Endothelial cell of umbilical vein (primary cell): ENCODE data around the gene PRKACG. TPM values are rescaled to one million over a fixed set of nuclear protein-coding genes. Genes with fewer than 3 reads are reported as not detected.

Source experiments
- BruUV-seq: library from RNA; stranded (reverse); fragments of 400-500 nt; replicated peaks from 2 replicates; lab custom pipeline; 2021; lab: Mats Ljungman, UMichigan
- CTCF ChIA-PET: fragments of 300-600, 350-600 bp; sonication (Branson Sonifier 250); formaldehyde crosslinking; loops from one replicate; lab custom pipeline; 2021; ENCODE audit warnings: antibody characterized with exemption, inconsistent platforms; lab: Charles Lee
- POLR2A ChIA-PET: fragments of 300-600, 350-600 bp; sonication (Branson Sonifier 250); formaldehyde crosslinking; loops from one replicate; lab custom pipeline; 2021; ENCODE audit warnings: antibody characterized with exemption, inconsistent platforms; lab: Charles Lee
- DNase-seq: peaks from one replicate; pipeline ENCODE4 v3.0.0-alpha.2; 2011; ENCODE audit warnings: low read depth, low spot score
- FAIRE-seq: peaks from 2 replicates; lab custom pipeline; 2011; peaks lifted over from hg19 to GRCh38; lab: Jason Lieb, UNC
- H2AFZ ChIP-seq: 2 replicates; pipeline ENCODE4 v1.6.0; 2012; ENCODE audit warnings: low read depth, low read length, control low read depth, inconsistent platforms
- H3K27ac ChIP-seq: 2 replicates; pipeline ENCODE4 v1.5.1; 2011; ENCODE audit warnings: low read depth, mild to moderate bottlenecking, control low read depth, low read length, moderate library complexity; ENCODE audit not compliant: insufficient read depth
- H3K27me3 ChIP-seq, 2 experiments: 2 replicates each; pipeline versions ENCODE4 v1.6.0 to v1.6.1; 2011; ENCODE audit warnings: low read length in 2 of 2, mixed read lengths in 1 of 2; ENCODE audit not compliant: control insufficient read depth in 2 of 2, insufficient read depth in 2 of 2
- H3K36me3 ChIP-seq, 2 experiments: 2 replicates in 1 of 2; 3 replicates in 1 of 2; pipeline ENCODE4 v1.5.1; 2011; ENCODE audit warnings: low read length in 2 of 2, mild to moderate bottlenecking in 1 of 2, moderate library complexity in 1 of 2; ENCODE audit not compliant: control insufficient read depth in 2 of 2, insufficient read depth in 2 of 2; ENCODE audit errors: extremely low read depth in 1 of 2
- H3K4me1 ChIP-seq: 3 replicates; pipeline ENCODE4 v1.5.1; 2011; ENCODE audit warnings: mild to moderate bottlenecking, low read length; ENCODE audit not compliant: control insufficient read depth, insufficient read depth; ENCODE audit errors: extremely low read depth
- H3K4me2 ChIP-seq: 2 replicates; pipeline ENCODE4 v1.6.1; 2011; ENCODE audit warnings: low read length, control low read depth, mixed read lengths; ENCODE audit not compliant: insufficient read depth
- H3K4me3 ChIP-seq, 3 experiments: fragments of 200-600 bp in 1 of 3; sonication (generic), shearing (Covaris generic) in 1 of 3; replicated peaks in 1 of 3; 2 replicates each; pipeline ENCODE4 v1.5.1; 2011 to 2016; ENCODE audit warnings: control low read depth in 3 of 3, low read length in 3 of 3, mild to moderate bottlenecking in 2 of 3, inconsistent platforms in 1 of 3, low read depth in 1 of 3, moderate library complexity in 1 of 3; ENCODE audit not compliant: insufficient read depth in 1 of 3
- H3K79me2 ChIP-seq: 2 replicates; pipeline ENCODE4 v1.6.0; 2012; ENCODE audit warnings: low read length, inconsistent platforms; ENCODE audit not compliant: control insufficient read depth, insufficient read depth
- H3K9ac ChIP-seq: replicated peaks from 2 replicates; pipeline ENCODE3; 2011; ENCODE audit warnings: low read length, control low read depth; ENCODE audit not compliant: insufficient read depth; ENCODE audit errors: extremely low read depth
- H3K9me1 ChIP-seq: replicated peaks from 3 replicates; pipeline ENCODE4 v1.6.0; 2011; ENCODE audit warnings: mild to moderate bottlenecking, low read length; ENCODE audit not compliant: control insufficient read depth, insufficient read depth; ENCODE audit errors: extremely low read depth
- H3K9me3 ChIP-seq: replicated peaks from 2 replicates; pipeline ENCODE4 v1.5.1; 2012; ENCODE audit warnings: low read length, inconsistent platforms; ENCODE audit not compliant: control insufficient read depth, insufficient read depth
- H4K20me1 ChIP-seq: replicated peaks from 2 replicates; pipeline ENCODE3; 2011; ENCODE audit warnings: mild to moderate bottlenecking, low read length; ENCODE audit not compliant: control insufficient read depth, insufficient read depth; ENCODE audit errors: extremely low read depth
- EZH2 ChIP-seq: IDR thresholded peaks from 2 replicates; pipeline ENCODE4 v1.6.1; 2012; ENCODE audit warnings: borderline replicate concordance, low read depth, mild to moderate bottlenecking, moderate library complexity, low read length, inconsistent platforms; ENCODE audit not compliant: severe bottlenecking
- FOS ChIP-seq: IDR thresholded peaks from 2 replicates; pipeline ENCODE4 v1.6.1; 2011; ENCODE audit warnings: mild to moderate bottlenecking, low read length, moderate library complexity, borderline replicate concordance; ENCODE audit not compliant: insufficient read depth
- JUN ChIP-seq: IDR thresholded peaks from 2 replicates; pipeline ENCODE4 v1.6.1; 2011; ENCODE audit warnings: borderline replicate concordance, low read depth; ENCODE audit not compliant: insufficient read length, insufficient read depth
- MYC ChIP-seq: IDR thresholded peaks from one replicate; pipeline ENCODE4 v1.6.1; 2011; ENCODE audit warnings: mild to moderate bottlenecking, low read depth, low read length
- POLR2A ChIP-seq: IDR thresholded peaks from 2 replicates; pipeline ENCODE4 v1.6.1; 2012; ENCODE audit warnings: low read depth, mild to moderate bottlenecking, control low read depth, low read length
- POLR2AphosphoS5 ChIP-seq: IDR thresholded peaks from 2 replicates; pipeline ENCODE4 v1.6.1; 2012; ENCODE audit warnings: low read depth, mild to moderate bottlenecking, control low read depth, low read length, moderate library complexity; ENCODE audit not compliant: insufficient read depth
- dilution Hi-C: fragments of 300-500 bp; cut with MboI; formaldehyde crosslinking; loops from one replicate; pipeline ENCODE4 v1.15.0; 2019; ENCODE audit warnings: low sequenced_read_pairs; ENCODE audit not compliant: extremely low pct_ligation_motif_present
- intact Hi-C: fragments of 100-400 bp; cut with micrococcal nuclease; formaldehyde crosslinking; loops from one replicate; pipeline ENCODE4 v1.10.0; 2022
- polyA plus RNA-seq, 4 experiments: library from polyadenylated mRNA; depleted of rRNA in 3 of 4; stranded (reverse) in 3 of 4; unstranded in 1 of 4; fragments of >200 nt; gene quantifications; 2 replicates each; pipeline versions ENCODE4 v1.2.1 to v1.2.3, GENCODE V29; 2011 to 2012; ENCODE audit warnings: missing spikeins in 1 of 4
- total RNA-seq: library from RNA; stranded (reverse); gene quantifications from 2 replicates; pipeline ENCODE4 v1.2.3, GENCODE V29; 2021

The PRKACG gene
- total and polyA plus RNA-seq, 2 donors (not counting 3 experiments of a cell fraction or from before 2014, with no cell fraction given): not detected

- Histone ChIP-seq H3K79me2 (no peaks in the 10 kb centered on the region), H3K27ac (no peak overlapping the region), H2AFZ (no peak overlapping the region), H3K27me3 (peaks cover 2 to 5% of the 10 kb centered on the region in 2 experiments), H4K20me1 (no peaks in the 10 kb centered on the region), H3K4me2 (no peak overlapping the region), H3K9me1 (no peaks in the 10 kb centered on the region), H3K4me1 (no peaks in the 10 kb centered on the region), H3K9me3 (no peaks in the 10 kb centered on the region), H3K9ac (no peak overlapping the region), H3K36me3 (no peaks in the 10 kb centered on the region), H3K4me3 (no peak overlapping the region)
- intact Hi-C loops (no loop called here), dilution Hi-C loops (no loop called here)
- no TSS peak for BruUV-seq
- POLR2A ChIA-PET: no interaction called here
- CTCF ChIA-PET: interaction anchor here (1.8 kb wide), 1 partner anchor 12 kb away, joined by 5 read pairs; no protein-coding TSS in a partner anchor
- TF ChIP-seq EZH2 (no peak), JUN (no peak)
- DNase-seq (no peak), FAIRE-seq (no peak)
Measured at GRCh38 chr9:68979538-68980314, 34.2 kb downstream of the PRKACG start.

- Histone ChIP-seq H3K4me3 (no peak overlapping the region), H3K36me3 (no peaks in the 10 kb centered on the region), H2AFZ (no peak overlapping the region), H3K27me3 (peaks cover 0 to 3% of the 10 kb centered on the region in 2 experiments), H3K79me2 (no peaks in the 10 kb centered on the region), H4K20me1 (no peaks in the 10 kb centered on the region), H3K9me1 (no peaks in the 10 kb centered on the region), H3K9ac (no peak overlapping the region), H3K4me1 (no peaks in the 10 kb centered on the region), H3K4me2 (no peak overlapping the region), H3K9me3 (no peaks in the 10 kb centered on the region), H3K27ac (no peak overlapping the region)
- intact Hi-C loops: no loop called here
- no TSS peak for BruUV-seq
- dilution Hi-C loops: no loop called here
- FAIRE-seq (no peak), DNase-seq (no peak)
- TF ChIP-seq FOS: no peak
- no peak for TF ChIP-seq MYC
- TF ChIP-seq EZH2: no peak
- no peak for TF ChIP-seq POLR2A
- TF ChIP-seq POLR2AphosphoS5: no peak
- ChIA-PET POLR2A (no interaction called here), CTCF (no interaction called here)
Measured at GRCh38 chr9:68978501-68978900, 35.4 kb downstream of the PRKACG start.
